ENCODE results near the gene FADS1.

Gene FADS1

DNA sequence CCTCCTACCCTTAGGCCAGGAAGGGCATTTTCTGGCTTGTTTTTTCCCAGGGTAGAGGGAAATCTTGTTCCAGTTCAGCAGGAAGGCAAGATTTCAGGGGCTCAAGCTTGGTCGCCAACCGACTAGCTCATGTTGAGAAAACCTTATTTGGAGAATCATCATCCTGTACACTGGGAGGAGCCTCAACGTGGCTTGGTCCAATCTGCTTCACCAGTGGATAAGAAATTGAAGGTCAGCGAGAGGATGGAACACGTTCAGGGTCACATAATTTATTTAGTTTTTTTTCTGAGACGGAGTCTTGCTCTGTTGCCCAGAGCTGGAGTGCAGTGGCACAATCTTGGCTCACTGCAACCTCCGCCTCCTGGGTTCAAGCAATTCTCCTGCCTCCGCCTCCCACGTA lies 31.8 kb upstream of the FADS1 start:
- DNase-seq (ENCODE audit: low read depth) = no peak
- TF ChIP-seq POLR2A (IDR thresholded peaks at IDR 0.05; ENCODE audit: extremely low read depth, insufficient read length) (no peak), MYC (IDR thresholded peaks at IDR 0.05; ENCODE audit: low read depth, low read length) (no peak)
- TF ChIP-seq, protein P1, sequence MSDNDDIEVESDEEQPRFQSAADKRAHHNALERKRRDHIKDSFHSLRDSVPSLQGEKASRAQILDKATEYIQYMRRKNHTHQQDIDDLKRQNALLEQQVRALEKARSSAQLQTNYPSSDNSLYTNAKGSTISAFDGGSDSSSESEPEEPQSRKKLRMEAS (IDR thresholded peaks at IDR 0.05; ENCODE audit: low read depth, low read length) = no peak
- no peak overlapping the region for H3K4me3 ChIP-seq (ENCODE audit: low read depth, low read length)

DNA sequence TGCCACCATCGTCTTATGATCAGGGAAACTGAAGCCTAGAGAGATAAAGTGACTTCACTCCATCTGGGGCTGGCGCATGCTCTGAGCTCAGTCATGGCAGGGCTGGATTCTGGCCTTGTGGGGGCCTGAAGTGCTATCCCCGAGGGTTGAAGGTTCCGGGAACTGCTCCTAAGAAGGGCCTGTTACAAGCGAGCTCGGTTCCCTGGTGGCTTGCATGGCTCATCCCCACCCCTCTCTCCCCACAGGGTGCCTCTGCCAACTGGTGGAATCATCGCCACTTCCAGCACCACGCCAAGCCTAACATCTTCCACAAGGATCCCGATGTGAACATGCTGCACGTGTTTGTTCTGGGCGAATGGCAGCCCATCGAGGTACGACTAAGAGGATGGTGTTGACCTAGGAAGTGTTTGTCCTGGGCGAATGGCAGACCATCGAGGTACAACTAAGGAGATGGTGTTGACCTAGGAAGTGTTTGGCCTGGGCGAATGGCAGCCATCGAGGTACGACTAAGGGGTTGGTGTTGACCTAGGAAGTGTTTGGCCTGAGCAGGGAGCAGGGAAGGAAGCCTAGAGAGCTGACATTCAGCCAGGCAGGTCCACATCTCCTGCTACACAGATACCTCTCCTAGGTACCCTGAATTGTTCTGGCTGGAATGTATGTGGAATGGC lies 31.2 kb upstream of the FADS1 start:
- DNase-seq (ENCODE audit: low read depth) = no peak
- no peak overlapping the region for H3K4me3 ChIP-seq (ENCODE audit: low read depth, low read length)

DNA sequence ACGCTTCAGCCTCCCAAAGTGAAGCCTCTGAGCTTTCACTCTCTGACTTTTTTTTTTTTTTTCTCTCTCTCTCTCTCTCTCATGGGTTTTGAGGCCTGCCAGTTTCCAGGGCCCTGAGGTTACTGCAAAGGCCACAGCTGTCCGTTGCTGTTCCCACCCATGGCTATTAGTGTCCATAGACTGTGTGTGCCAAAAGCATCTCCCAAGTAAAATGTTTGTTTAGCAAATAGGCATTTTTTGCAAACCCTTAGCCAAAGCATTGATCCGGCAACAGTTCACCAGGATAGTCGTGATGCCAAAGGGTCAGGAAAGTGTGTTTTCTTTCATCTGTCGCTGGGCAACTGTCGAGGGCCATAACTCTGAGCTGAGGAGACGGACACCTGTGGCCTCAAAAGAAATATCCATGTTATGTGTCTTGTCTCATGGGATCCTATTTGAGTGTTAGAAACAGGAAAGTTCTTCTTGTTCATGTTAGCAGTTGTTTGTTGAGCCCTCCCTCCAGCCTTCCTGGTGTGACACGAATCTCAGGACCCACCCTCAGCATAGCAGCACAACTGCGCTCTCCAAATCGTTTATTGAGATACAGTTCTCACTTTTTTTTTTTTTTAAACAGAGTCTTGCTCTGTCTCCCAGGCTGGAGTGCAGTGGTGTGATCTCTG lies 29.7 kb upstream of the FADS1 start:
- no peak for DNase-seq (ENCODE audit: low read depth)
- TF ChIP-seq POLR2A (IDR thresholded peaks at IDR 0.05; ENCODE audit: extremely low read depth, insufficient read length) (no peak), MYC (IDR thresholded peaks at IDR 0.05; ENCODE audit: low read depth, low read length) (no peak)
- TF ChIP-seq, protein P2, sequence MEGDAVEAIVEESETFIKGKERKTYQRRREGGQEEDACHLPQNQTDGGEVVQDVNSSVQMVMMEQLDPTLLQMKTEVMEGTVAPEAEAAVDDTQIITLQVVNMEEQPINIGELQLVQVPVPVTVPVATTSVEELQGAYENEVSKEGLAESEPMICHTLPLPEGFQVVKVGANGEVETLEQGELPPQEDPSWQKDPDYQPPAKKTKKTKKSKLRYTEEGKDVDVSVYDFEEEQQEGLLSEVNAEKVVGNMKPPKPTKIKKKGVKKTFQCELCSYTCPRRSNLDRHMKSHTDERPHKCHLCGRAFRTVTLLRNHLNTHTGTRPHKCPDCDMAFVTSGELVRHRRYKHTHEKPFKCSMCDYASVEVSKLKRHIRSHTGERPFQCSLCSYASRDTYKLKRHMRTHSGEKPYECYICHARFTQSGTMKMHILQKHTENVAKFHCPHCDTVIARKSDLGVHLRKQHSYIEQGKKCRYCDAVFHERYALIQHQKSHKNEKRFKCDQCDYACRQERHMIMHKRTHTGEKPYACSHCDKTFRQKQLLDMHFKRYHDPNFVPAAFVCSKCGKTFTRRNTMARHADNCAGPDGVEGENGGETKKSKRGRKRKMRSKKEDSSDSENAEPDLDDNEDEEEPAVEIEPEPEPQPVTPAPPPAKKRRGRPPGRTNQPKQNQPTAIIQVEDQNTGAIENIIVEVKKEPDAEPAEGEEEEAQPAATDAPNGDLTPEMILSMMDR (IDR thresholded peaks at IDR 0.05; ENCODE audit: low read depth, low read length) = no peak
- TF ChIP-seq, protein P1 (IDR thresholded peaks at IDR 0.05; ENCODE audit: low read depth, low read length) = no peak
- H3K4me3 ChIP-seq (ENCODE audit: low read depth, low read length) = no peak overlapping the region

More for the DNA sequence above, 31.2 kb upstream of the FADS1 start:
- TF ChIP-seq MYC (IDR thresholded peaks at IDR 0.05; ENCODE audit: low read depth, low read length) (no peak), POLR2A (IDR thresholded peaks at IDR 0.05; ENCODE audit: extremely low read depth, insufficient read length) (no peak)
- TF ChIP-seq, protein P1 (IDR thresholded peaks at IDR 0.05; ENCODE audit: low read depth, low read length) = no peak

DNA sequence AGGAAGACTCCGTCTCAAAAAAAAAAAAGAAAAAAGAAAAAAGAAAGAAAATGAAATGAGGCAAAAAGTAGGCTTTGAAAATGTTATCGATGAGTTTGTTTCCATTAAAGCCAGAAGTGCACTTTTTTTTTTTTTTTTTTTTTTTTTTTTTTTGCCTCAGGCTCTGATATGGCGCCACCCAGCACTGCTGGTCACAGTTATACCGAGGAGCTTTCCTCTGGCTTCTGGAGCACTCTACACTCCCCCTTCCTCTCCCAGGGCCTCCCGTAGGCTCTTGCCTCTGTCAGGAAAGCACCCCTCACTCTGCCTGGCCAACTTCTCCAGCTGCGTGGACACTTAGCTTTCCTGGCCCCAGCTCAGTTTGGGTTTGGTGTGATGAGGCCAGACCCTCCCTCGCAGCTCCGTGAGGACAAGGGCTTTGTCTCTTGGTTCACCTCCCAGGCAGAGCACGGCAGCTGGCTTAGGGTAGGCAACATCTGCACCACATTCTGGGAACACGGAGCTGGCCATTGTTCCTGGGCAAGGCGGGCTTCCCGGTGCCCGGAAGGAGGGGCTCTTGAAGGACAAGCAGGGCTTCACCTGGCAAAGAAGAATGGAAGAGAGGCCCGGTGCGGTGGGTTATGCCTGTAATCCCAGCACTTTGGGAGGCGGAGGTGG lies 28.2 kb upstream of the FADS1 start:
- no peak overlapping the region for H3K4me3 ChIP-seq (ENCODE audit: low read depth, low read length)
- TF ChIP-seq, protein P2 (IDR thresholded peaks at IDR 0.05; ENCODE audit: low read depth, low read length) = no peak
- TF ChIP-seq, protein P1 (IDR thresholded peaks at IDR 0.05; ENCODE audit: low read depth, low read length) = no peak
- no peak for TF ChIP-seq MYC (IDR thresholded peaks at IDR 0.05; ENCODE audit: low read depth, low read length)
- TF ChIP-seq POLR2A (IDR thresholded peaks at IDR 0.05; ENCODE audit: extremely low read depth, insufficient read length) = no peak
- DNase-seq (ENCODE audit: low read depth) = no peak

DNA sequence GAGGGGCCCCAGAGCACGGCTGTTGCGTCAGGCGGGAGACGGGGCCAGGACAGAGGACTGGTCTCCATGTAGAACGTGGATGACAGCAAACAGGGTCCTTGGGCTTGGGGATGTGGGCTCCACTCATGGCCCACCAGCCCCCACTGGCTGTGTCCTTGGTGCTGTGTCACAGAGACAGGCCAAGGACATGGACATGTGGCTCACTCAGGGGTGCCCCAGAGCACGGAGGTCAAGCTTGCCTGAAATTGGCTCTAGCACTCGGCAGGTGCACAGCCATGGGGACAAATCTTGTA lies 25.7 kb upstream of the FADS1 start:
- TF ChIP-seq, protein P2 (IDR thresholded peaks at IDR 0.05; ENCODE audit: low read depth, low read length) = no peak
- TF ChIP-seq, protein P1 (IDR thresholded peaks at IDR 0.05; ENCODE audit: low read depth, low read length) = no peak
- TF ChIP-seq POLR2A (IDR thresholded peaks at IDR 0.05; ENCODE audit: extremely low read depth, insufficient read length) (no peak), MYC (IDR thresholded peaks at IDR 0.05; ENCODE audit: low read depth, low read length) (no peak)
- H3K4me3 ChIP-seq (ENCODE audit: low read depth, low read length) = no peak overlapping the region
- DNase-seq (ENCODE audit: low read depth) = no peak

DNA sequence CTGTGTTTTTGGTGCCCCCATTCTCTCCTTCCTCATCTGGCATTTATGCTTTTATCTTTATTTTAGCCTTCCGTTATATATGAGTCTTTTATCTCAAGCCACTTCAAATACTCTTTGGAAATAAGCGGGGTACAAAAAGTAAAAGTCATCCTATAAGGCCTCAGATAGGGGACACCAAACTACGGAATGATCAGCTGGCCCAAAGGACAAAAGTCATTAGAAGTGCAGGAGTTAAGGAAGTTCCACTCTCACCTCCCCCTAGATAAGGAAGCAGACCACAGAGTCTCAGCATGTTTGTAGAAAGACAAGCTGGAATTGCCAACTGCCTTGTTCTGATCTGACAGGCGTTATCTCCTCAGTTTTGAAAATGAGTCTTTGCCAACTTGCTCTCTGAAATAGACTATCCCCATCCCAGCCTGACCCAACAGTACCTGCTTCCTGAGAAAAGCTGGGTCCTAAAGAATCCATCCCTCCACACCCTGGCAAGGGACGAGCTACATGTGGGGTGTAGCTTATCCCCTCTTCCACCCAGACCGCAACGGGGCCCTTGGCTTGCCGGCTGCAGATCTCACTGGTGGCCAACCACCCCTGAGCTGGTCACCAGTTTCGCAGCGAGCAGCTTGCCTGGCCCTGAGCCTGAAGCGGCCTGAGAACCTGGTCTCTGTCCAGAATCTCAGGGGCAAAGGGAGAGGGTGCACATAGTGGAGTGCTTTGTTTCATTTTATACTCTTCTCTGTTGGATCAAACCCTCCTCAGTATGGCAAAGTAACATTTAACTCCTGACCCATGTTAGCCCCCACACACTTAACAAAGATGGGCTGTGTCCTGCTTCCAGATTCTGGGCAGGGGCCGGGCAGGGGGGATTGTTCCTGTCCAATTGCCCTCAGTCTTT lies 25.1 kb upstream of the FADS1 start:
- no peak for DNase-seq (ENCODE audit: low read depth)

More for the DNA sequence above, 25.1 kb upstream of the FADS1 start:
- TF ChIP-seq, protein P1 (IDR thresholded peaks at IDR 0.05; ENCODE audit: low read depth, low read length) = no peak
- no peak for TF ChIP-seq POLR2A (IDR thresholded peaks at IDR 0.05; ENCODE audit: extremely low read depth, insufficient read length)
- TF ChIP-seq, protein P2 (IDR thresholded peaks at IDR 0.05; ENCODE audit: low read depth, low read length) = no peak
- no peak for TF ChIP-seq MYC (IDR thresholded peaks at IDR 0.05; ENCODE audit: low read depth, low read length)
- H3K4me3 ChIP-seq (ENCODE audit: low read depth, low read length) = no peak overlapping the region
